H9 (cell line): ENCODE measurements around the gene SLC23A2. TPM values are rescaled to one million over a fixed set of nuclear protein-coding genes. Genes with fewer than 3 reads are reported as not detected.

ENCODE experiments used
- DNase-seq: peaks from one replicate; pipeline ENCODE4 v3.0.0-alpha.2; 2017
- H2AFZ ChIP-seq: one replicate; pipeline ENCODE4 v1.6.1; 2013; ENCODE audit warnings: mild to moderate bottlenecking, low read length, control low read depth, moderate library complexity
- H2AK5ac ChIP-seq: 2 replicates; pipeline ENCODE4 v1.6.1; 2013; ENCODE audit warnings: low read length, control low read depth, mixed read lengths; ENCODE audit not compliant: insufficient read length
- H2BK120ac ChIP-seq: one replicate; pipeline ENCODE4 v1.6.1; 2013; ENCODE audit warnings: low read depth, mild to moderate bottlenecking, low read length, control low read depth, inconsistent platforms; ENCODE audit not compliant: poor library complexity, severe bottlenecking
- H2BK12ac ChIP-seq: 2 replicates; pipeline ENCODE4 v1.6.1; 2013; ENCODE audit warnings: low read length, control low read depth, mixed read lengths, low read depth; ENCODE audit not compliant: insufficient read length
- H2BK15ac ChIP-seq: 2 replicates; pipeline ENCODE4 v1.6.1; 2013; ENCODE audit warnings: low read depth, low read length, control low read depth
- H2BK20ac ChIP-seq: one replicate; pipeline ENCODE4 v1.6.1; 2013; ENCODE audit warnings: low read depth, mild to moderate bottlenecking, low read length, control low read depth, inconsistent platforms; ENCODE audit not compliant: poor library complexity, severe bottlenecking
- H2BK5ac ChIP-seq: 2 replicates; pipeline ENCODE4 v1.6.1; 2013; ENCODE audit warnings: low read length, control low read depth, mixed read lengths; ENCODE audit not compliant: insufficient read length
- H3K14ac ChIP-seq: 2 replicates; pipeline ENCODE4 v1.6.1; 2013; ENCODE audit warnings: low read length, control low read depth; ENCODE audit not compliant: insufficient read depth
- H3K18ac ChIP-seq: 2 replicates; pipeline ENCODE4 v1.6.1; 2013; ENCODE audit warnings: low read depth, mild to moderate bottlenecking, mixed read lengths, low read length, control low read depth; ENCODE audit not compliant: insufficient read length
- H3K23ac ChIP-seq: 2 replicates; pipeline ENCODE4 v1.6.1; 2013; ENCODE audit warnings: low read length, control low read depth, mixed read lengths, low read depth; ENCODE audit not compliant: insufficient read length
- H3K23me2 ChIP-seq: 2 replicates; pipeline ENCODE4 v1.6.1; 2013; ENCODE audit warnings: low read depth, mild to moderate bottlenecking, mixed read lengths, low read length, control low read depth; ENCODE audit not compliant: insufficient read length, poor library complexity, severe bottlenecking
- H3K27ac ChIP-seq: 2 replicates; pipeline ENCODE4 v1.5.1; 2013; ENCODE audit warnings: low read length, control low read depth, mixed read lengths, low read depth; ENCODE audit not compliant: insufficient read length
- H3K27me3 ChIP-seq: 2 replicates; pipeline ENCODE4 v1.6.1; 2013; ENCODE audit warnings: low read length, control low read depth, inconsistent platforms; ENCODE audit not compliant: insufficient read depth
- H3K4ac ChIP-seq: 2 replicates; pipeline ENCODE4 v1.6.1; 2013; ENCODE audit warnings: low read depth, mild to moderate bottlenecking, control low read depth, inconsistent platforms, low read length, moderate library complexity
- H3K4me1 ChIP-seq: 2 replicates; pipeline ENCODE4 v1.6.1; 2013; ENCODE audit warnings: low read length, control low read depth, inconsistent platforms; ENCODE audit not compliant: insufficient read depth
- H3K4me2 ChIP-seq: 2 replicates; pipeline ENCODE4 v1.6.1; 2013; ENCODE audit warnings: low read length, control low read depth, mixed read lengths; ENCODE audit not compliant: insufficient read length, insufficient read depth
- H3K56ac ChIP-seq: 2 replicates; pipeline ENCODE4 v1.6.1; 2013; ENCODE audit warnings: low read depth, mild to moderate bottlenecking, mixed read lengths, low read length, control low read depth; ENCODE audit not compliant: insufficient read length
- H3K79me1 ChIP-seq: 2 replicates; pipeline ENCODE4 v1.6.1; 2013; ENCODE audit warnings: low read depth, mild to moderate bottlenecking, moderate library complexity, low read length, control low read depth, inconsistent platforms; ENCODE audit not compliant: insufficient read depth, poor library complexity, severe bottlenecking
- H3K79me2 ChIP-seq: 2 replicates; pipeline ENCODE4 v1.6.1; 2013; ENCODE audit warnings: low read length, control low read depth, inconsistent platforms; ENCODE audit not compliant: insufficient read depth
- H3K9ac ChIP-seq: 2 replicates; pipeline ENCODE4 v1.6.1; 2013; ENCODE audit warnings: low read length, control low read depth, mixed read lengths; ENCODE audit not compliant: insufficient read length; ENCODE audit errors: extremely low read depth
- H3K9me3 ChIP-seq: one replicate; pipeline ENCODE4 v1.6.1; 2013; ENCODE audit warnings: low read depth, low read length, inconsistent platforms; ENCODE audit not compliant: control insufficient read depth
- H3T11ph ChIP-seq: one replicate; pipeline ENCODE4 v1.6.1; 2013; ENCODE audit warnings: mild to moderate bottlenecking, low read length, control low read depth, inconsistent platforms
- H4K20me1 ChIP-seq: one replicate; pipeline ENCODE4 v1.6.1; 2013; ENCODE audit not compliant: control insufficient read depth, insufficient read length, insufficient read depth
- H4K5ac ChIP-seq: 2 replicates; pipeline ENCODE4 v1.6.1; 2013; ENCODE audit warnings: low read depth, mild to moderate bottlenecking, mixed read lengths, low read length, control low read depth; ENCODE audit not compliant: insufficient read length
- H4K8ac ChIP-seq: replicated peaks from 2 replicates; pipeline ENCODE4 v1.6.1; 2013; ENCODE audit warnings: low read length, control low read depth, mixed read lengths, low read depth; ENCODE audit not compliant: insufficient read length
- H4K91ac ChIP-seq: 2 replicates; pipeline ENCODE4 v1.6.1; 2013; ENCODE audit warnings: low read depth, mild to moderate bottlenecking, moderate library complexity, mixed read lengths, low read length, control low read depth; ENCODE audit not compliant: insufficient read length
- H3K27ac Mint-ChIP-seq, 3 experiments: 2 replicates in 2 of 3; 3 replicates in 1 of 3; pipeline ENCODE4 v1.8.0; 2020 to 2021; ENCODE audit warnings: mixed read lengths in 3 of 3, mild to moderate bottlenecking in 1 of 3, moderate library complexity in 1 of 3
- H3K27me3 Mint-ChIP-seq: 2 replicates; pipeline ENCODE4 v1.8.0; 2021; ENCODE audit warnings: low read depth, mild to moderate bottlenecking, moderate library complexity, mixed read lengths
- H3K36me3 Mint-ChIP-seq, 3 experiments: 2 replicates in 2 of 3; 3 replicates in 1 of 3; pipeline ENCODE4 v1.8.0; 2020 to 2021; ENCODE audit warnings: low read depth in 3 of 3, mixed read lengths in 3 of 3; ENCODE audit not compliant: insufficient read depth in 1 of 3
- H3K4me1 Mint-ChIP-seq, 2 experiments: 2 replicates each; pipeline ENCODE4 v1.8.0; 2020; ENCODE audit warnings: mixed read lengths in 2 of 2
- H3K4me3 Mint-ChIP-seq, 2 experiments: 2 replicates in 1 of 2; 3 replicates in 1 of 2; pipeline ENCODE4 v1.8.0; 2020 to 2021; ENCODE audit warnings: mild to moderate bottlenecking in 2 of 2, mixed read lengths in 2 of 2, moderate library complexity in 1 of 2
- H3K9me3 Mint-ChIP-seq, 2 experiments: 2 replicates in 1 of 2; 3 replicates in 1 of 2; pipeline ENCODE4 v1.8.0; 2020; ENCODE audit warnings: mild to moderate bottlenecking in 2 of 2, mixed read lengths in 2 of 2, moderate library complexity in 1 of 2
- WGBS: extraction: QIAGEN DNeasy Blood & Tissue Kit; methylation state at CpG from one replicate; pipeline ENCODE4 v1.1.7; 2013; ENCODE audit warnings: missing lambda C conversion rate, low lambda C conversion rate, mixed read lengths; ENCODE audit not compliant: insufficient read length; ENCODE audit errors: extremely low coverage; 5-methylcytosine and 5-hydroxymethylcytosine counted together
- total RNA-seq: library from RNA; stranded (reverse); gene quantifications from 2 replicates; pipeline ENCODE4 v1.2.1, GENCODE V29; 2021
- TF ChIP-seq, protein P1 (sequence below): fragments of 200-600 bp; sonication (generic); conservative IDR thresholded peaks from 3 replicates; pipeline ENCODE4 v1.8.0; 2021; ENCODE audit warnings: antibody characterized with exemption, mild to moderate bottlenecking

Gene SLC23A2
- total RNA-seq, 1 experiment from 2014 or later: 16.5 TPM

GRCh38 chr20:4832469-4832868 is 168.8 kb downstream of the SLC23A2 start:
- no peak overlapping the region for H3K56ac ChIP-seq
- no peak overlapping the region for H3K4me2 ChIP-seq
- no peaks in the 10 kb centered on the region for H3K79me2 ChIP-seq
- no peak overlapping the region for H2BK15ac ChIP-seq
- H2AK5ac ChIP-seq: no peak overlapping the region
- no peak overlapping the region for H3T11ph ChIP-seq
- Mint-ChIP-seq H3K27ac (no peak overlapping the region), H3K4me3 (no peak overlapping the region), H3K4me1 (peaks cover 11 to 15% of the 10 kb centered on the region in 2 experiments), H3K9me3 (no peaks in the 10 kb centered on the region), H3K36me3 (no peaks in the 10 kb centered on the region; a peak in 1 of 7 replicates), H3K27me3 (peaks cover 4% of the 10 kb centered on the region; the same call in 1 of the 2 replicates)
- H3K23me2 ChIP-seq: peaks cover 3% of the 10 kb centered on the region
- no peak overlapping the region for H3K9ac ChIP-seq
- no peak overlapping the region for H3K14ac ChIP-seq
- H3K23ac ChIP-seq: no peak overlapping the region
- H4K91ac ChIP-seq: no peak overlapping the region
- H3K18ac ChIP-seq: no peak overlapping the region
- DNase-seq: no peak
- H2BK12ac ChIP-seq: no peak overlapping the region
- H4K8ac ChIP-seq: no peak overlapping the region
- no peak overlapping the region for H3K27ac ChIP-seq
- no peak overlapping the region for H2BK20ac ChIP-seq
- TF ChIP-seq, protein P1, sequence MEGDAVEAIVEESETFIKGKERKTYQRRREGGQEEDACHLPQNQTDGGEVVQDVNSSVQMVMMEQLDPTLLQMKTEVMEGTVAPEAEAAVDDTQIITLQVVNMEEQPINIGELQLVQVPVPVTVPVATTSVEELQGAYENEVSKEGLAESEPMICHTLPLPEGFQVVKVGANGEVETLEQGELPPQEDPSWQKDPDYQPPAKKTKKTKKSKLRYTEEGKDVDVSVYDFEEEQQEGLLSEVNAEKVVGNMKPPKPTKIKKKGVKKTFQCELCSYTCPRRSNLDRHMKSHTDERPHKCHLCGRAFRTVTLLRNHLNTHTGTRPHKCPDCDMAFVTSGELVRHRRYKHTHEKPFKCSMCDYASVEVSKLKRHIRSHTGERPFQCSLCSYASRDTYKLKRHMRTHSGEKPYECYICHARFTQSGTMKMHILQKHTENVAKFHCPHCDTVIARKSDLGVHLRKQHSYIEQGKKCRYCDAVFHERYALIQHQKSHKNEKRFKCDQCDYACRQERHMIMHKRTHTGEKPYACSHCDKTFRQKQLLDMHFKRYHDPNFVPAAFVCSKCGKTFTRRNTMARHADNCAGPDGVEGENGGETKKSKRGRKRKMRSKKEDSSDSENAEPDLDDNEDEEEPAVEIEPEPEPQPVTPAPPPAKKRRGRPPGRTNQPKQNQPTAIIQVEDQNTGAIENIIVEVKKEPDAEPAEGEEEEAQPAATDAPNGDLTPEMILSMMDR: no peak
- no peaks in the 10 kb centered on the region for H3K79me1 ChIP-seq
- no peaks in the 10 kb centered on the region for H3K4me1 ChIP-seq
- no peak overlapping the region for H2BK120ac ChIP-seq
- H4K20me1 ChIP-seq: no peaks in the 10 kb centered on the region
- no peak overlapping the region for H3K4ac ChIP-seq
- no peaks in the 10 kb centered on the region for H3K9me3 ChIP-seq
- no peaks in the 10 kb centered on the region for H3K27me3 ChIP-seq
- H2BK5ac ChIP-seq: no peak overlapping the region
- H2AFZ ChIP-seq: no peak overlapping the region
- no CpG with 5 or more reads among the region's 2 CpGs for WGBS
- H4K5ac ChIP-seq: no peak overlapping the region
